ENCODE measurements around the gene NTRK3.

- TF ChIP-seq CTCF (IDR thresholded peaks at IDR 0.05) (no peak), POLR2A (IDR thresholded peaks at IDR 0.05) (no peak)
These were observed 7.3 kb downstream of the NTRK3 start for GRCh38 chr15:88249220-88249619.

Measured in thyroid gland (tissue), 4 donors.